HepG2 (cell line): ENCODE data around the gene RCOR3. TPM values are rescaled to one million over a fixed set of nuclear protein-coding genes. Genes with fewer than 3 reads are reported as not detected.

Experiments used
- ATAC-seq: fragments of 200-7000 bp; cut with Tn5 transposase; 3 replicates; pipeline ENCODE4 v1.9.1; 2020; ENCODE audit warnings: mild to moderate bottlenecking, moderate library complexity
- BruUV-seq: library from RNA; stranded (reverse); fragments of 400-500 nt; replicated peaks from 2 replicates; lab custom pipeline; 2021; lab: Mats Ljungman, UMichigan
- CTCF ChIA-PET: fragments of 300-600 bp; formaldehyde crosslinking; extraction: SDS; loops from one replicate; lab custom pipeline; 2021; ENCODE audit warnings: low total read pairs, inconsistent platforms, low intra/inter-chr PET ratio; lab: Yijun Ruan, JAX
- POLR2A ChIA-PET: fragments of 350-600 bp; sonication (Branson Sonifier 250); formaldehyde crosslinking; loops from one replicate; lab custom pipeline; 2020; ENCODE audit warnings: antibody characterized with exemption, inconsistent platforms; lab: Yijun Ruan, JAX
- DNase-seq: peaks from one replicate; pipeline ENCODE4 v3.0.0-alpha.2; 2015; ENCODE audit warnings: low spot score
- FAIRE-seq: peaks from 3 replicates; lab custom pipeline; 2011; peaks lifted over from hg19 to GRCh38; lab: Jason Lieb, UNC
- H2AFZ ChIP-seq: one replicate; pipeline ENCODE4 v1.6.1; 2011; ENCODE audit warnings: low read length, inconsistent platforms
- H3K27ac ChIP-seq: fragments of 300-600 bp; 3 replicates; pipeline ENCODE4 v1.8.0; 2011; ENCODE audit warnings: mixed run types, mild to moderate bottlenecking, mixed read lengths, low read length, inconsistent platforms; ENCODE audit not compliant: insufficient read depth; ENCODE audit errors: extremely low read length
- H3K27me3 ChIP-seq, 2 experiments: fragments of 200-600 bp in 1 of 2; 2 replicates in 1 of 2; 3 replicates in 1 of 2; pipeline versions ENCODE4 v1.6.0 to v1.8.0; 2011; ENCODE audit warnings: low read length in 2 of 2, mild to moderate bottlenecking in 2 of 2, moderate library complexity in 2 of 2, inconsistent platforms in 1 of 2; ENCODE audit not compliant: insufficient read depth in 2 of 2, control insufficient read depth in 1 of 2
- H3K36me3 ChIP-seq, 2 experiments: fragments of 200-600 bp in 1 of 2; replicated peaks in 1 of 2; 2 replicates in 1 of 2; 3 replicates in 1 of 2; pipeline versions ENCODE4 v1.5.1 to v1.8.0; 2011; ENCODE audit warnings: low read length in 2 of 2, inconsistent platforms in 1 of 2; ENCODE audit not compliant: insufficient read depth in 2 of 2, control insufficient read depth in 1 of 2
- H3K4me1 ChIP-seq: 2 replicates; pipeline ENCODE4 v1.5.1; 2012; ENCODE audit warnings: low read length, inconsistent platforms; ENCODE audit not compliant: insufficient read depth
- H3K4me2 ChIP-seq: 2 replicates; pipeline ENCODE4 v1.6.0; 2011; ENCODE audit warnings: low read depth, low read length, inconsistent platforms
- H3K4me3 ChIP-seq, 3 experiments: fragments of 200-600 bp in 1 of 3; sonication (generic), shearing (Covaris generic) in 1 of 3; replicated peaks in 1 of 3; 2 replicates each; pipeline ENCODE4 v1.5.1; 2011 to 2016; ENCODE audit warnings: low read length in 3 of 3, inconsistent platforms in 2 of 3, low read depth in 2 of 3, mild to moderate bottlenecking in 2 of 3, control low read depth in 1 of 3, mixed read lengths in 1 of 3; ENCODE audit not compliant: insufficient read depth in 1 of 3
- H3K79me2 ChIP-seq: one replicate; pipeline ENCODE4 v1.6.1; 2011; ENCODE audit warnings: low read length, inconsistent platforms; ENCODE audit not compliant: insufficient read depth
- H3K9ac ChIP-seq: 2 replicates; pipeline ENCODE4 v1.6.0; 2011; ENCODE audit warnings: mild to moderate bottlenecking, low read depth, low read length, inconsistent platforms; ENCODE audit not compliant: insufficient read depth
- H3K9me3 ChIP-seq: 2 replicates; pipeline ENCODE4 v1.5.1; 2012; ENCODE audit warnings: mild to moderate bottlenecking, low read length
- H4K20me1 ChIP-seq: 2 replicates; pipeline ENCODE4 v1.6.0; 2011; ENCODE audit warnings: inconsistent platforms, mild to moderate bottlenecking, low read length, moderate library complexity; ENCODE audit not compliant: insufficient read depth
- GATAD2A ChIP-seq: IDR thresholded peaks from 2 replicates; pipeline ENCODE4 v1.6.1; 2016
- KLF12 ChIP-seq: sonication (generic); formaldehyde crosslinking; IDR thresholded peaks from 2 replicates; pipeline ENCODE4 v1.4.0; 2020; ENCODE audit warnings: missing genetic modification reagents, borderline replicate concordance
- MBD4 ChIP-seq: IDR thresholded peaks from 2 replicates; pipeline ENCODE4 v1.6.1; 2012; ENCODE audit warnings: low read length, inconsistent platforms, borderline replicate concordance
- RFXANK ChIP-seq: IDR thresholded peaks from 2 replicates; pipeline ENCODE4 v1.6.1; 2016
- ZNF121 ChIP-seq: sonication (generic); formaldehyde crosslinking; IDR thresholded peaks from 2 replicates; pipeline ENCODE4 v1.5.0; 2020; ENCODE audit warnings: mild to moderate bottlenecking, missing genetic modification reagents
- ZNF337 ChIP-seq: sonication (generic); formaldehyde crosslinking; IDR thresholded peaks from 2 replicates; pipeline ENCODE4 v1.5.1; 2020; ENCODE audit warnings: missing genetic modification reagents, low read depth, mild to moderate bottlenecking, borderline replicate concordance
- ZNF446 ChIP-seq: sonication (generic); formaldehyde crosslinking; IDR thresholded peaks from 2 replicates; pipeline ENCODE4 v1.5.0; 2020; ENCODE audit warnings: mild to moderate bottlenecking, missing genetic modification reagents
- WGBS: methylation state at CpG from one replicate; pipeline ENCODE4 v1.1.6; 2017; ENCODE audit warnings: low lambda C conversion rate; 5-methylcytosine and 5-hydroxymethylcytosine counted together
- in situ Hi-C: cut with HindIII; loops from 2 replicates; pipeline ENCODE4 v1.10.0; 2017; ENCODE audit warnings: low pct_unique_long_range_greater_than_20kb; ENCODE audit not compliant: extremely low pct_ligation_motif_present
- intact Hi-C: fragments of 100-400 bp; cut with micrococcal nuclease; formaldehyde crosslinking; loops from one replicate; pipeline ENCODE4 v1.10.0; 2022; ENCODE audit not compliant: unreplicated experiment
- polyA plus RNA-seq, 8 experiments: library from polyadenylated mRNA; depleted of rRNA in 3 of 8; stranded (reverse) in 7 of 8; unstranded in 1 of 8; fragments of >200 nt; fragmentation: Illumina TruSeq in 4 of 8; extraction: Trizol in 4 of 8; gene quantifications; 2 replicates each; pipeline versions ENCODE4 v1.2.1 to v1.2.3, GENCODE V29; 2011 to 2016; ENCODE audit warnings: low read depth in 4 of 8, missing spikeins in 1 of 8, mixed read lengths in 1 of 8; ENCODE audit not compliant: insufficient read depth in 1 of 8
- total RNA-seq, 5 experiments: library from RNA; depleted of rRNA; stranded (reverse); fragments of >200 nt; fragmentation: Illumina TruSeq; extraction: Trizol; gene quantifications; 2 replicates each; pipeline ENCODE4 v1.2.3, GENCODE V29; 2016; ENCODE audit warnings: low read depth in 1 of 5
- TF ChIP-seq, protein P1 (sequence below), 2 experiments: sonication (generic) in 1 of 2; formaldehyde crosslinking in 1 of 2; IDR thresholded peaks; 2 replicates each; pipeline versions ENCODE4 v1.4.0 to v1.6.1; 2016 to 2020; ENCODE audit warnings: borderline replicate concordance in 1 of 2, low read depth in 1 of 2, mild to moderate bottlenecking in 1 of 2, missing genetic modification reagents in 1 of 2
- TF ChIP-seq, protein P2 (sequence below): sonication (generic); formaldehyde crosslinking; IDR thresholded peaks from 2 replicates; pipeline ENCODE4 v1.4.0; 2020; ENCODE audit warnings: mild to moderate bottlenecking, missing genetic modification reagents

Gene RCOR3
- total and polyA plus RNA-seq, 2 of the 13 experiments (the other 11 are each of a cell fraction or from before 2014, with no cell fraction given), result 16.8 to 31.6 TPM

DNA sequence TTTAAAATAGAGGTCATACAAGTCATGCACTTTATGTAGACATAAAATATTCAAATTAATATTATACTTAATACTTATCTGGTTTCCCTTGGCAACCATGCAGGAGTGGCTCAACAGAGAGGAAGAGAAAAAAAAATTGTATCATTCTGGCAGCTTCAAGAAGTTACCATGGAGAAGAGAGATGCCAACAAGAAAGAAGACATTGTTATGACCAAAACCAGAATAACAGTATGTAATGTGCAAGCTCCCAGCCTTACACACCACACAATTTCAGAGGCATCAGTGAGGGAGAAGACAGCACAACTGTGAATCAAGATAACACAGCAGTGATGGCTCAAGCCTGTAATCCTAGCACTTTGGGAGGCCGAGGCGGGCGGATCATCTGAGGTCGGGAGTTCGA, 49.1 kb upstream of the RCOR3 start (continued):
- TF ChIP-seq, protein P1, sequence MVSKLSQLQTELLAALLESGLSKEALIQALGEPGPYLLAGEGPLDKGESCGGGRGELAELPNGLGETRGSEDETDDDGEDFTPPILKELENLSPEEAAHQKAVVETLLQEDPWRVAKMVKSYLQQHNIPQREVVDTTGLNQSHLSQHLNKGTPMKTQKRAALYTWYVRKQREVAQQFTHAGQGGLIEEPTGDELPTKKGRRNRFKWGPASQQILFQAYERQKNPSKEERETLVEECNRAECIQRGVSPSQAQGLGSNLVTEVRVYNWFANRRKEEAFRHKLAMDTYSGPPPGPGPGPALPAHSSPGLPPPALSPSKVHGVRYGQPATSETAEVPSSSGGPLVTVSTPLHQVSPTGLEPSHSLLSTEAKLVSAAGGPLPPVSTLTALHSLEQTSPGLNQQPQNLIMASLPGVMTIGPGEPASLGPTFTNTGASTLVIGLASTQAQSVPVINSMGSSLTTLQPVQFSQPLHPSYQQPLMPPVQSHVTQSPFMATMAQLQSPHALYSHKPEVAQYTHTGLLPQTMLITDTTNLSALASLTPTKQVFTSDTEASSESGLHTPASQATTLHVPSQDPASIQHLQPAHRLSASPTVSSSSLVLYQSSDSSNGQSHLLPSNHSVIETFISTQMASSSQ (IDR thresholded peaks at IDR 0.05; ENCODE audit: low read depth), result no peak
- TF ChIP-seq, protein P1 (CRISPR knock-in tag; IDR thresholded peaks at IDR 0.05; ENCODE audit: borderline replicate concordance), result no peak
- no peak for TF ChIP-seq KLF12 (CRISPR knock-in tag)
- TF ChIP-seq, protein P2, sequence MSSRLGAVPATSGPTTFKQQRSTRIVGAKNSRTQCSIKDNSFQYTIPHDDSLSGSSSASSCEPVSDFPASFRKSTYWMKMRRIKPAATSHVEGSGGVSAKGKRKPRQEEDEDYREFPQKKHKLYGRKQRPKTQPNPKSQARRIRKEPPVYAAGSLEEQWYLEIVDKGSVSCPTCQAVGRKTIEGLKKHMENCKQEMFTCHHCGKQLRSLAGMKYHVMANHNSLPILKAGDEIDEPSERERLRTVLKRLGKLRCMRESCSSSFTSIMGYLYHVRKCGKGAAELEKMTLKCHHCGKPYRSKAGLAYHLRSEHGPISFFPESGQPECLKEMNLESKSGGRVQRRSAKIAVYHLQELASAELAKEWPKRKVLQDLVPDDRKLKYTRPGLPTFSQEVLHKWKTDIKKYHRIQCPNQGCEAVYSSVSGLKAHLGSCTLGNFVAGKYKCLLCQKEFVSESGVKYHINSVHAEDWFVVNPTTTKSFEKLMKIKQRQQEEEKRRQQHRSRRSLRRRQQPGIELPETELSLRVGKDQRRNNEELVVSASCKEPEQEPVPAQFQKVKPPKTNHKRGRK (CRISPR knock-in tag), result no peak
- no peak for TF ChIP-seq ZNF446 (CRISPR knock-in tag)
- TF ChIP-seq GATAD2A (CRISPR knock-in tag), result no peak
- no peak for TF ChIP-seq RFXANK
- TF ChIP-seq ZNF337, result no peak

DNA sequence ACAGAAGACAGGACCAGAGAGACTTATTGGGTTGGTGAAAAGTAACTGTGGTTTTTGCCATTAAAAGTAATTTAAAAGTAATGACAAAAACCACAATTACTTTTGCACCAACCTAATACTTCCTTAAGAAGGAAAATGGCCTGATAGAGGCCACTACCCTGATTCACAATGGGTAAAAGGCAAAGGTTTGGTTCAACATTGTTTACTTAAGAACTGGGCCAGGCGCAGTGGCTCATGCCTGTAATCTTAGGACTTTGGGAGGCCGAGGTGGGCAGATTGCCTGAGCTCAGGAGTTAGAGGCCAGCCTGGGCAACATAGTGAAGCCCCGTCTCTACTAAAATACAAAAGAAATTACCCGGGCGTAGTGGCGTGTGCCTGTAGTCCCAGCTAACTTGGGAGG, 48.2 kb upstream of the RCOR3 start:
- intact Hi-C loops, result no loop called here

More for the DNA sequence above, 48.2 kb upstream of the RCOR3 start:
- TF ChIP-seq MBD4 (no peak), ZNF121 (CRISPR knock-in tag) (0 out of 2 replicates have a peak, but pooled peaks have one; percentile 35)
- no peaks in the 10 kb centered on the region for H3K79me2 ChIP-seq
- WGBS, result 47% methylated on average over 6 of the region's 6 CpGs
- no peak overlapping the region for H3K27ac ChIP-seq
- CTCF ChIA-PET, result no interaction called here
- no peak overlapping the region for H3K9ac ChIP-seq
- no peak overlapping the region for H3K4me2 ChIP-seq
- H3K4me3 ChIP-seq, result no peak overlapping the region
- no peaks in the 10 kb centered on the region for H3K27me3 ChIP-seq
- H2AFZ ChIP-seq, result no peak overlapping the region
- POLR2A ChIA-PET, result no interaction called here
- no peaks in the 10 kb centered on the region for H3K36me3 ChIP-seq
- no peaks in the 10 kb centered on the region for H3K4me1 ChIP-seq
- H4K20me1 ChIP-seq, result no peaks in the 10 kb centered on the region
- in situ Hi-C loops, result no loop called here
- no peak for FAIRE-seq
- no TSS peak for BruUV-seq
- ATAC-seq, result no peak
- no peaks in the 10 kb centered on the region for H3K9me3 ChIP-seq
- DNase-seq, result no peak
